GM21515 (cell line): Measurements from ENCODE around the gene ARSG.
"Not testable (repeated sequence)": the region's sequence is repeated elsewhere in the genome, so short reads cannot be mapped to it uniquely, and the experiment has no call there.

Experiments used
- ATAC-seq: cut with Tn5 transposase; IDR thresholded peaks from one replicate; pipeline ENCODE4 v1.9.1; 2021; ENCODE audit not compliant: unreplicated experiment

The ARSG gene

DNA sequence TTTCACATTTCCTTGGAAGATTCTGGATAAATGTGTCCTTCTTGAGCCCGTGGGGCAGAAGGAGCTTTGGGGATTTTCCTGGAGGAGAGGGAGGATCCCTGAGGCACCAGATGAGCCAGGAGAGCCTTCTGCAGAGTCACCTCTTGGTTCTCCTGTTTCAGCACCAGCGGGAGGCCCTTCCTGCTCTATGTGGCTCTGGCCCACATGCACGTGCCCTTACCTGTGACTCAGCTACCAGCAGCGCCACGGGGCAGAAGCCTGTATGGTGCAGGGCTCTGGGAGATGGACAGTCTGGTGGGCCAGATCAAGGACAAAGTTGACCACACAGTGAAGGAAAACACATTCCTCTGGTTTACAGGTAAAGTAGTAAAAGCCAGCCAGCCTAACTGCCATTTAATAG lies 77.1 kb downstream of the ARSG start:
- no peak for ATAC-seq

DNA sequence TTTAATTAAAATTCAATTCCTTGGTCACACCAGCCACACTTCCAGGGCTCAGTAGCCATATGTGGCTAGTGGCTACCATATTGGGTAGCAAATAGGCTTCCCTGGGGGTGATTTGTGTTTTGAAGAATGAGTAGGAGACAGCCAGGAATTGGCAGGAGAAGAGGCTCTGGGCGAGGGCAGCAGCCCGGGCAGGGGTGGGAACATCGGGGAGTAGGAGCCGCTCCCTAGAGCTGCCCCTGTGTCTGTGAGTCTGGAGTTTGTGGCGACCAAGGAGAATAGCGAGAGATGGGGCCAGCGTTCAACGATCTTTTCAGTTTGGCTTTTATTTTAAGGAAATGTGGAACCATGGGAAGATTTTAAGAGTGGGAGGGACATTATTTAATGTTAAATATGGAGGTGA lies 84.3 kb downstream of the ARSG start:
- no peak for ATAC-seq

DNA sequence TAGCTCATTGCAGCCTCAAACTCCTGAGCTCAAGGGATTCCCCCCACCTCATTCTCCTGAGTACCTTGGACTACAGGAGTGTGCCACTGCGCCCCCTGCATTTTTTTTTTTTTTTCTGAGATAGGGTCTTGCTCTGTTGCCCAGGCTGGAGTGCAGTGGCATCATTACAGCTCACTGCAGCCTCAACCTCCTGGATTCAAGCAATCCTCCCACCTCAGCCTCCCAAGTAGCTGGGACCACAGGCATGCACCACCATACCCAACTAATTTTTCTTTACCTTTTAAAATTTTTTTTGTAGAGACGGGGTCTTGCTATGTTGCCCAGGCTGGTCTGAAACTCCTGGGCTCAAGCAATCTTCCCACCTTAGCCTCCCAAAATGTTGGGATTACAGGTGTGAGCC lies 84.9 kb downstream of the ARSG start:
- not testable (repeated sequence) for ATAC-seq

DNA sequence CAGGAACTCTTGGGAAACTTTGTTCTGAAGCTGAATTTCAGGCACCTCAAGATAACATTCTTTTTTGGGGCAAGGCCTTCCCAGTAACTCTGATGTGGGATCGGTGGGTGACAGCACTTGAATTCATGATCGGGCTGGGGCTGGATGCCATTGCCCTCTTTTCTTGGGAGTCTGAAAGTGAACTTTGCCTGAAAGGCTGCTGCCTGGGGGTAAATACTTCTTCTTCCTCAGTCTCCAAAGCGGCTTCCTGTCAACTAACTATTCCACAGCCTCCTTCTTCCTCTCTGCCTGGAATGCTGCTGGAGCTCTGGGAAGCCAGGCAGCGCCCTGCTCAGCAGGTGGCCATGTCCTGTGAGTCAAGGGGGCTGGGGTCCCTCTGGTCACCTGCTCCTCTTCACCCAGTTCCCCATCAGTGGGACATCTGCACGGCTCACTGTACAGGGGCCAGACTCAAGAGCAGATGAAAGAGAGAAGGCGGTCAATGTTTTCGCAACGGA lies 86.5 kb downstream of the ARSG start:
- no peak for ATAC-seq

DNA sequence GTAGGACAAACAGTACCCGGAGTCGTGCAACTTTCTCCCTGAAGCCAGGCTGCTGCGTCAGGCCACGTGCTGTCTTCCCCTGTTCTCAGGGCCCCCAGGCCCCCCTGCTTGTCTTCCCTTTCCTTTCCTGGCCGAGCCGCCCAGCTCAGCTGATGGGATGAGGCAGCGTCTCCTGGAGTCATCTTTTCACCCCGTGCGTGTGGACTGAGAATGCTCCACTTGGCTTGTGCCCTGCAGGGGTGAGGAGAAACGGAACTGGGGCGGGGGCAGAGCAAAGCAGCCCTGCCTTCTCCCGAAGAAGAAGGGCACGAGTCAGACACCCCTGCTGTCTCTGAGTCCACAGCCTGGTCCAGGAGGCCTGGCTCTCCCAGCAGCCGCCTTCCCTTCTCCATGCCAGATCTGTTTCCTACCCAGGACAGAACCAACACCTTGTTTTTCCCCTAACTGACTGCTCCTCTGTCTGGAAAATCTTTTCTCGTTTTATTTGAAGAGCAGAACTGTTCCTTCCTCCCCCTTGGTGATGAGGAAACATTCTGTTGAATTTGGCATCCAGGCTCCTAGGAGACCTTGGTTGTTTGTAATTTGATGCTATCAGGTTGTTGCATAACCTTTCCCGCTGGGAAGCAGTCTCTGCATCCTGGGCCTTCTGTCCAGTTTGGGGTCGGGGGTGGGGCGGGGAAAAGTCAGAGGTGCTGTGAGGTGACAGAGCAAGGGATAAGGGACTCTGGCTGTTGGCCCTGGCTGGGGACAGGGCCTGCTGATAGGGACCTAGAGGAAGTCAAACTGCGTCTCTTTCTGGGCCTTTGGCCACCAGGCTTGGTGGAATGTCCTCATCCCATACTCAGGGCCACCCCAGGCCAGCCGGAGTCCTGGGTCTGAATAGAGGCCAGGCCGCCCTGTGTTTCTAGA lies 87.2 kb downstream of the ARSG start:
- ATAC-seq: no peak

DNA sequence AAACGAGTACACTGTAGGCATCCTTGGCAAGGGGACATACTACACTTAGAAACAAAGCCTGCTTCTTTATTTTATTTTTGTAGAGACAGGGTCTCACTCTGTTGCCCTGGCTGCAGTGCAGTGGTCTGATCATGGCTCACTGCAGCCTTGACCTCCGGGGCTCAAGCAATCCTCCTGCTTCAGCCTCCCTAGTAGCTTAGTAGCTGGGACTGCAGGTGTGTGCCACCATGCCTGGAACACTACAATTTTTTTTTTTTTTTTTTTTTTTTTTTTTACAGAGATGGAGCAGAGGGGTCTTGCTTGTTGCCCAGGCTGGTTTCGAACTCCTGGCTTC lies 87.8 kb downstream of the ARSG start:
- no peak for ATAC-seq

DNA sequence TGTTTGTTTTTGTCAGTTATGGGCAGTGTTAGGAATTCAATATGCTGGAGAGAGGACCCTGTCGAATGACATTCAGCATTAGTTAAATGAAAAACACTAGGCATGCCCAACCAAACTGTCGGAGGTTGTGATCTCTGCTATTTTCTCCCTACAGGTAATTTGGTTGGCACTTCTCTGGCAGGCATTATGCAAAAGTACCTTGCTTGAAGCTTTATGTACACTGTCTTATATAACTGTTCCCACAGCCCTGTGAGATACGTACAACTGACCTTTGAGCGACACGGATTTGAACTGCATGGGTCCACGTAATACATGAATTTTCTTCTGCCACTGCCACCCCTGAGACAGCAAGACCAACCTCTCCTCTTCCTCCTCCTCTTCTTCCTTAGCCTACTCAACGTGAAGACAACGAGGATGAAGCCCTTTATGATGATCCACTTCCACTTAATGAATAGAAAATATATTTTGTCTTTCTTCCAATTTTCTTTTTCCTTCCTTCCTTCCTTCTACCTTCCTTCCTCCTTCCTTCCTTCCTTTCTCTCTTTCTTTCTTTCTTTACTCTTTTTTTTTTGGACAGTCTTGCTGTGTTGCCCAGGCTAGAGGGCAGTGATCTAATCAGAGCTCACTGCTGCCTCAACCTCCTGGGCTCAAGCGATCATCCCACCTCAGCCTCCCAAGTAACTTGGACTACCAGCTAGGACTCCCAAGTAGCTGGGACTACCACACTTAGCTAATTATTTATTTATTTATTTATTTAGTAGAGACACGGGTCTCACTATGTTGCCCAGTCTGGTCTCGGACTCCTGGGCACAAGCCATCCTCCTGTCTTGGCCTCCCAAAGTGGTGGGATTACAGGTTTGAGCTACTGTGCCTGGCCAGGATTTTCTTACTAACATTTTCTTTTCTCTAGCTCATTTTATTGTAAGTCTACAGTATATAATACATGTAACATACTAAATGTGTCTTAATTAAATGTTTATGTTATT lies 88.7 kb downstream of the ARSG start:
- ATAC-seq: no peak

DNA sequence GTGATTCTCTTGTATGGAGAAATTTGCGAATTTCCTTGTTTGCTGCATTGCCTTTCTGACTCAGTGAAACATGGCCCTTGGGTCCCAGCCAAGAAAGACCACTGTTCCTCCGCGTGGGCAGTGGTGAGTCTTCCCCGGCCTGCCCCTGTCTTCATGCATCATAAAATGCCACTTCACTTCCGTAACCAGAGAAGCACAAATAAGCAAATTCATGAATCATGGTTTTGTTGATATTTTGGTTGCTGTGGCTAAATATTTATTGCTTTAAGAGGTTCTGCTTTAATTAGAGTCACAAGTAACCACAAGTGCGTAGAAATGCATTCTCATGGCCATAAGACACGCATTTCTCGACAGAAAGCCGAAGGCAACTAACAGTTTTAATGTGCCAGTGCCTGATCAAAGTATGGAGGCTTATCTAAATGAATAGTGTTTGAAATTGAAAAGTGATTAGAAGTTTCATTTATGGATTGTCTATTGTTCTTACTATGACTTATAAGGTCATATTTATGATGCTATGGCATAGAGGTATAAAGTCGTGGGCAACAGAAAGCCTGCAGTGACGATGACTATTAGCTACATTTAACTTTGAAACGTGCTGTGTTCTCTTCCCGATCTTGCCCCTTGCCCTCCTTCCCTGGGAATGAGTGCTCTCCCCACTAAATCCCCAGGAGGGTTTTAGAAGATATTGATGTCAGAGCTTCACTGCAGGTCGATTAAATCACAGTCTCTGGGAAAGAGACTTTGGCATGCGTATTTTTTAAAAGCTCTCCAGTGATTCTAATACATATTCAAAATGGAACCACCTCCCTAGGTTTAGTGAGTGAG lies 90.0 kb downstream of the ARSG start:
- no peak for ATAC-seq

DNA sequence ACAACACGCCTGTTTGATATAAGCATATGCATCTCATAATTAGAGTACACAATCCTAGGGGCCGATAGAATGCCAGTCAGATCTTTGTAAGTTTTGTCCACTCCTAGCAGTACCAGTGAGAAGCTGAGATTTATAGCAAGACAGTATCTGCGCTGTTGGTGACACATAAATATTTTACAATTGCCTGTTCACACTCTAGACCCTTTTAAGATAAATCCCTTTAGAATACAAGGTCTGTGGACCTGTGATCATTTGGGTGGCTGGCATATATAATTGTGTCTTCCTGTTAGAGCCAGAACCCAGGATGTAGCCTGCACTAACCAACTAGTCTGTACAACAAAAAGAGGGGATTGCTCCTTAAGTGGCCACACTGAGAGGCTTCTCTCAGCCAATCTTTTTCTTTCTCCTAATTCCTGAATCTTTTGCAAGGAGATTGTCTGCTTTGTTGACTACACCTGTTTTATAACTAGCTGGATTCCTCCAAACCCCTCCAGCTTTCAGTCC lies 91.3 kb downstream of the ARSG start:
- no peak for ATAC-seq

DNA sequence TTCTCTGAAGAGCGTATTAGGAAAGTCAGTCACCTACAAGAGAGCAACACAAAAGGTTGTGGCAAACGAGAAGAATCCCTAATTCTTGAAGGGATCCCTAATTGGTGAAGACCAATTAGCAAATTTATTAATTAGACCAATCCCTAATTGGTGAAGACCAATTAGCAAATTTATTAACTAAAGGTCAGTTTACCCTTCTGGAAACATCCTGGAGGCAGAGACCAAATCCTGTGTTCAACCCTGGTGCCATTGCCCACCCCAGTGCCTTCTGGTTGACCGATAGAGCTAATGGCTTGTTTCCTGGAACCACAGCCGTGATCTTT lies 91.8 kb downstream of the ARSG start:
- ATAC-seq: no peak

DNA sequence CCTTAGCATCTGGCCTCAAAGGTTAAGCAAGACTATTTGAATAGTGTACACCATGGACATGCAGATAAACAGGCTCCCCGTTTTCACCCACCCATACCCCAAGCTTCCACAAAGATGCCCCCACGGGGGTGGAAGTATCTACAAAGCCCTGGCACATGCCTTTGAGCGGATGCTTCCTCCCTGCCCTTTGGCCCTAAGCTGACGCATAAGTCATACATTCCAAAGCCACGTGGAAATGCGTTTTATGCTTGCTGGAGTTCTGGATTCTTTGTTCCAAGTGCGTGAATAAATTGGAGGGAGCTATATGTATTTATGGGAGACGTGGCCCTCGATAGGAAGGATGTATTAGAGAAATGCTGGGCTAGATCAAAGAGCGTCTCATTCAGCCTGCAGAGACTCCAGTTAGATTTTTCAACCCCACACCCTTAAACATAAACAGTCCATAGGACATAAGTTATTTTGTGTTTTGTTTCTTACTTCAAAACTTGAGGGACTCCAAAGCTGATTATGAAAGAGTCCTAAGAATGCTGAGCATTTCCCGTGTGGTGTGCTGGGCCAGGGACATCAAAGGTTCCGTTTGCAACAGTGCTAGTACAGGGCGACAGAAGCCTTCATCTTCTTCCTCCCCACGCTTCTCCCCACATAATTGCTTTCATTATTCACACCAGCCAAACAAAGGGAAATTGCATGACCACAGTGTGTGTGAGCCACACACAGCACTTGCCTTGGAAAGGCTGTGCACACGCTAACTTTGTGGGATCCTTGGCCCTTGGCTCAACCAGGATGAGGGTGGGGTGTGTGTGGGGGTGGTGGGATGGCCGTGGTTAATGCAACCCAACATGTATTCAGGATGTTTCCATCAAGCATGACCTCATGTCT lies 92.4 kb downstream of the ARSG start:
- no peak for ATAC-seq

DNA sequence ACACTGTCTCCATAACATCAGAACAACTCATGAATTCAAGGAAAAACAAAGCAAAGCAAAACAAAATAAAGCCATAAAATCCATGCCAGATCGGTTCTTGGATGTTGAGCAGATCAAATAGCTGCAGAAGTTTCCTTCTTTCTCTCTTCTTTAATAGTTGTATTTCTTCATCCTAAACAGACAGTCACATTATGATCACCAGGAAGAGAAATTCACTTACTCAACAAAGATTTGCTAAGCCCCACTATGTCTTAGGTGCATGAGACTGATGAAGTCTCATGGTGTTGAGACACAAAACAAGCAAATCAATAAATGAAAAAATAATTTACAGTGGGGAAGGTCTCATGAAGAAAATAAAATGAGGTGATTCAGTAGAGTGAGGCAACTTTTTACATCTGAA lies 93.2 kb downstream of the ARSG start:
- no peak for ATAC-seq

DNA sequence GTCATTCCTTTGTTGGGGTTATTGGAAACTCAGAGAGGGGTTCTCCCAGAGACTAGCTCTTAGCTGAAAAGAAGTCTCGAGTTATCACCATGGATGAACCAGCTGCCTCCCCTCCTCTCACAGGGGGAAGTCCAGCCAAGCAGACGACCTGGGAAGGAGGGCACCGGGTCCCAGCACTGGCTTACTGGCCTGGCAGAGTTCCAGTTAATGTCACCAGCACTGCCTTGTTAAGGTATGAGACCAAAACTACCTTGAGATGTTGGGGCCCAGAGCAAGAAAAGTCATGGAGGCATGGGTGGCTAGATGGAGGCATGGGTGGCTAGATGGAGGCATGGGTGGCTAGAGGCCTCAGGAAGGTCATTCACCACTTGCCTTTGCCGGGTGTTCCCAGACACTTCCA lies 93.6 kb downstream of the ARSG start:
- no peak for ATAC-seq

DNA sequence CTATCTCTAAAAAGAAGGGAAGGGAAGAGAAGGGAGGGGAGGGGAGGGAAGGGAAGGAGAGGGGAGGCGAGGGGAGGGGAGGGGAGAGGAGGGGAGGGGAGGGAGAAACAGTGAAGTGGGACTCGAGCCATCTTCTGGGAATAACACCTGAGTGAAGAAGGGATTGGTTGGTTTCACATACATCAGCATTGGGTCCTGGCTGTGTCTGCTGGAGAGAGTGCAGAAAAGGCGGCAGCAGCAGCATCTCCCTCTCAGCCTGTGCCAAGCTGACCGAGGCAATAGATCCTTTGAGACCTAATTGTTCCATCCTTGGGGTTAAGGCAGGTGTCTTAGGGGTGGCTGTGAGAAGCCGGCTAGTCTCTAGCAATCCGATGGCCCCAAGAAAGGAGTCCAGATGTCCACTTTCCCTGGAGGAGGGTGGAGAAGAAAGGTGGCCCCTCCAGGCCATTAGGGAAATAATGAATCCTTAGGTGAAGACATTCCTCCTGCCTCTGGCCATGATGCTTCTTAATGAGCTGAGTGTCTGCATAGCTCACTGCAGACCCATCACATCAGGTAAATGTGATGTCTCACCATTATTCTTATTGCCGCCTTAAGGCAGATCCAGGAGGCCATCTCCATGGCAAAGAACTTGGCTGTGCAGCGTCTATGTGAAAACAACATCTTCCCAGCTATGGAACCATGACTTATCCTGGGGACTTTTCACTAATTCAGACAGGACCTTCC lies 94.4 kb downstream of the ARSG start:
- ATAC-seq: no peak

DNA sequence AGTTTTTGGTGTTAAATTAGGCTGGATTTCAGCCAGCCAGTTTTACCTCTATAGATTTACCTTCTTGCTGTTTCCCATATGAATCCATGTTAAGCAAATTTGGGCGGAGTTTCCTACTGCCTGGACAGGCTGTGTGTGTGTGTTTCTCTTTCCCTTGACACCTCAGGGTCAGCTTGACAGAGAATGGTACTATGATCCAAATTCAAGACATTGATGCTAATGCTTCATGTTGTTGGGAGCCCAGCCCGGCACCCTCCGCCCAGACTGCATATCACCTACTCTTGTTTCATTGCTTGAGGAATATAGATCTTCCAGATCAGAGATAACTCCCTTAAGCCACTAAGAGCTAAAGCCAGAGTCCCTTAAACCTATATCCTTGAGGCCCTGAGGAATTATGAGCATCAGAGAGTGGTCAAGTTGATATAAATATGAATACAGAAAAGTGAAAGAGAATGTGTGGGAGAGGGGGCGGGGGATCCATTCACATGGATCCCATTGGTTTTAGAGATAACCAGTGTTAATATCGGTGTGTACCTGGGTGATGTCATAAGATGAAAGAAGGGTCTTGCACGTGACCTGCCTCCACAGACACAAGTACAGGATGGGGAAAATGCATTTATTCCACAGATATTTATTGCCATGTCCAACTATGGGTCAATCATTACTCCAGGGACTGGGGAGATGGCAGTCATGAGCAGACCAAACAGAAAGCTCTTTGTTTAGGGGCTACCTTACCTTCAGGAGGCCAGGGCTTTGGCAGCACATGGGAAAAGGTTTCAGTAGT lies 96.3 kb downstream of the ARSG start:
- ATAC-seq: no peak

DNA sequence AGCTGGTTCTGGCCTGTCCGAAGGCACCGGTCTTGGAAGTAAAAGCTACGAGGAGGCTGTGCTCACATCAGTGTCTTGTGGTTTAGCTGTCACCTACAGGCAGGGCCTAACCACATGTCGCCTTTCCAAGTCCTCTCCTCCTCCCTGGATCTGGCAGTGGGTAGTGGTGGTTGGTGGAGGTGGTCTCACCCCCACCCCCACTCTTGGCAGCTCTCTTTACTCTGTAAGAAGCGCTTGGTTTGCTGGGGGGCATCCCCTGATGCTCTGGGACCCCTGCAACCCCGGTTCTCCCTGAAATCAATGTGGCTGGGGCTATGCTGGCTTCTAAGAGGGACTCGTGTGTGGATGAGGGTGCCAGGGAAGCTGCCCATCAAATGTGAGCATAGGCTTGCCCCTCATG lies 97.7 kb downstream of the ARSG start:
- ATAC-seq: no peak

DNA sequence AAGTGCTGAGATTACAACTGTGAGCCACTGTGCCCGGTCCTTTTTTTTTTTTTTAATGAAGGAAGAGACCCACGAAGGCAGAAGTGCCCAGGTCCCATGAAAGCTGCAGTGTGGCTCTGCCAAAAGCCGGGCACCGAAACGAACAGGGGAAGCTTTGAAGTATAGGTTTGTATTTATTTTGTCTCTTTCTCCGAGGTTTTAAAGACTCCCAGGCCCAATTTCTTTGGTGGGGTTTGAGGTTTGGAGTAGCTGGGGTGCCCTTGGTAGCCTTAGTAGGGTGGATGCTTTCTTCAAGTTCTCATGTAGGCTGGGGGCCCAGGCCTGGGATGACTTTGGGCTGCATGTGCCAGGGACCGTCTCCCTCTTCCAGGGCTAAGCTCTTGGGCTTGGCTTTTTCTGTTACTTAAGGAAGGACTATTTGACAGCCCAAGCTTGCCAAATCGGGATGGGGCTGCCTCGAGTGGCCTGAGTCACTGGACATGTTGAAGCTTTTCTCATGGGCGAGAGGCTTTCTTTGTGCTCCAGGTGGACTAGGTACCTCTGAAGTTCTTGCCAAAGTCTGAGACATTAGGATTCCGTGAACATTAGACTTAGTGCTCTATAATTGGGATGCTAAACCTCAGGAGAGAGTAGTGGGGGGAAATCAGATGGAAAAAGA lies 99.7 kb downstream of the ARSG start:
- ATAC-seq: no peak
